ENCODE data around the gene KLHL6.
A peak's percentile ranks its signal among the peaks of the same experiment; 100 is the strongest.
"Not testable (repeated sequence)": the region's sequence is repeated elsewhere in the genome, so short reads cannot be mapped to it uniquely, and the experiment has no call there.

The KLHL6 gene

DNA sequence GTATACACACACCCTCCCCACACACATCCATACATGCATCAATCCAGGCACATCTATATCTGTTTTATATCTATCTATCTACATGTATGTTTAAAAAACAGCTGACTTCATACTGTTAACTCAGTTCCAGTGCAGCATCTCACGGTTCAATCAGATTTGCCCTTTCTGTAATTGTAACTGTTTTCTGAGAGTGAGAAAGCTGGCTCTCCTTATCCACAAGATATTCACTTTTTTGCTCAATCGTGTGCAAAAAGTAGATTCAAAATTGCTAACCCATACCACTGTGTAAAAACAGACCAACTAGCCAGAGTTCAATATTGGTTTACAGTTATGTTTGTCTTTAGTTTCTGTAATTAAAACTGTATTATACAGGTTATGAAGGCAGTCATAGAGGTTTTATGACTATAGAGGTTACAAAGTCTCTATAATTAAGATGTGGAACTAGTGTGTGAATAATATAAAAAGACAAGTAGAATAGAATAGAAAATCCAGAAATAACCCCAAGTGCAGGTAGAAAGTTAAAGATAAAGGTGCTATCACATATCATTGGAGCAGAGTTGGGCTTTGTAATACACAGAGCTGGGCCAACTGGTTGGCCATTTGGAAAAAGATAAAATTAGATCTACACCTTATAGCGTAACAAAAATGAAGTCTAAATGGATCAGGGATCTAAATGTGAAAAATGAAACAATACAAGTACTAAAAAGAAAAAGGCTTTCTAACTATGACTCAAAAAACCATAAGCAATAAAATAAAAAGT is 107.0 kb downstream of the KLHL6 start:
- no peak for DNase-seq (ENCODE audit: low read depth)

DNA sequence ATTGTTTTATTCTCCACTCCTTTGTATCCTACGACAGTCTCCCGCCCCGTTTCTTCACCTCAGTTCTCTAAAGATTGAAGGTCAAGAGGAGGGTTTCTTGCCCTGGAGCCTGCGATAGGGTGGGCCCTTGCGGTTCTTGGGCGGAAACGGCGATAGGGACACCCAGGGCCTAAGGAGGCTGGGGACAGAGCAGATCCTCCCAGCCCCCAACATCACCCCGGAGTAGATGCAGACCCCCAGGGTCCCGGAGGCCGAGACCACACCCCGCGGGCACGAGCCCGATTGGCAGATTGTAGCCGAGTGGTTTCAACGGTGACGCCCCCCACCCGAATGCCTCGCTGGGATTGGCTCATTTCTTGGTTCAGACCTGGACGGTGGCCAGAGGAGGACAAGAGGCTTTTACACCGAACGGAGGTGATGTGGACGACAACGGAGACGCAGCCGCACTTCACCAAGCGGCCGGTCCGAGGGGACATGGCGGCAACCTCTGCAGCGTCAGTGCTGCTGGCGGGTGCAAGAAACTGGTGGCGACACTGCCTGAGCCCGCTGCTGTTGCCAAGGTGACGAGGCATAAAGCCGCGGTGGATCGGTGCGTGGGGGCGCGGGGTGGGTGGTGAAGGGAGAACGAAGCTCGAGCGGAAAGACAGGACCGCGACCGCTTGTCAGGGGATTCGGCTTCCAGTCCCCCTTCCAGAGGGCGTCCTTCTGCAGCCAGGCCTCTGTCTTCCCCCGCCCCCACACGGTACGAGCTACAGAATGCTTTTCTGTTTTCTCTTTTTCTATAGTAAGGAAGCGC is 108.1 kb downstream of the KLHL6 start:
- DNase-seq (ENCODE audit: low read depth), result peak; percentile 34

DNA sequence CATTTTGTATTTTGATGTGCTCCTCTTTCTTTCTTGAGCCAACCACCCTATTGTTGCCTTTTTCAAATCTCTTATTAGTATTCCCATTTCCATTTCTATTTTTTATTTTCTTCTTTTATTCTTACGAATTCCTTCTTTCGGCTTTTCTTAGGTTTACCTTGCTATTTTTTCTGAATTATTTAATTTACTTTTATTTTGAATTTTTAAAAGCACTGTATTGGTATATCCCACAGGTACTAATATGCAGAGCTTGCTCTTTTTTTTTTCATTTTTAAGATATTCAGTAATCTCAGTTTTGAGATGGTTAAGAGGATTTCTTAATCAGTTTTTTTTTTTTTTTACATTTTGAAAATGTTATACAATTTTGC is 108.7 kb downstream of the KLHL6 start:
- no peak for DNase-seq (ENCODE audit: low read depth)

DNA sequence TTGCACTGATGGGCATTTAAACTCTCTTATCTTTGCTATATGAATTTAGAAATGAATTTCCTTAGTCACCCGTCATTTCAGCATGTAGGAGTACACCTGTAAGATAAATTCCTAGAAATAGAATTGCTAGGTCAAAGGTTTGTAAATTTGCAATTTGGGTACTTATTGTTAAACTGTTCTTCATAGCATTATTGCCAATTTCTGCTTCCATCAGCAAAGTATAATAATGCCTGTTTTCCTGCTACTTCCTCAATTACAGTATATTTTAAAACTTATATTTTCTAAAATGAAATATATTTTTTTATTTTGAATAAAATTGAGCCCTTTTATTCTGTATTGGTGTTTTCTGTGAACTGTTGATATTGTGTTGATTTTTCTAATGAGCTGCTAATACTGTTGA is 110.8 kb downstream of the KLHL6 start:
- no peak for DNase-seq (ENCODE audit: low read depth)

DNA sequence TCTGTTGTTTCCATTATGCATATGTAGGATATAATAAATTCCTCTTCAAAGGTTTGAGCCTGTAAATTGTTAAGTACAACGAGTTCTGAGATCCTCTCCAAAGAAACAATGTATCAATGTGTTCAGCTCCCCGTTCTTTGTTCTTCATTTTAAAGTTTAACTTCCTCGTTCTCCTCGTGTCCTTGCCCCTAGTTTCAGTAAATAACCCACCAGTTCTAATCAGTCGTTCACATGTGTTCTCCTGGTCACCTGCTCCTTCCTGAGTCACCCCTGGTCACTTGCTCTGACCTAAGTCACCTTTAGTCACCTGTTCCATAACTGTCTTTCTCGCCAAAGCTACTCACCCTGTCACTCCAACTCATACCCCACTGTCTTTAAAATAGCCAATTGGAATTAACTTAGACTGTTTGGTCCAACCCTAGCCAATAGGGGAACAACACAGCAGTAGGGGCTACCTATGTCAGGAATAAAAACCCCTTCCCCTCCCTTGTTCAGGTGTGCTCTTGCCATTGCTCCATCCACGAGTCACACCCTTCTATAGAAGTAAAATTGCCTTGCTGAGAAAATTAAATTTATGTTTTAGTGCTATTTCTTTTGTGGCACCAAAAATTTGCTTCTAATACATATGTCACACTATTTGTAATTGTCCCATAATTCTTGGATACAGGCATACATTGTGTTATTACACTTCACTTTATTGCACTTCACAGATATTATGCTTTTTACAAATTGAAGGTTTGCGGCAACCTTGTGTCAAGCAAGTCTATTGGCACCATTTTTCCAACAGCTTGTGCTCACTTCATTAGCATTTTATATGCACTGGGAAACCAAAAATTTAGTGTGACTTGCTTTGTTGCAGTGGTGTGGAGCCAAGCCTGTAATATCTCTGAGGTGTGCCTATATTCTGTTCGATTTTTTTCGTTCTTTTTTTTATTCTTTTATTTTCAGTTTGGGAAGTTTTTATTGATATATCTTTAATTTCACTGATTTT is 111.8 kb downstream of the KLHL6 start:
- no peak for DNase-seq (ENCODE audit: low read depth)

DNA sequence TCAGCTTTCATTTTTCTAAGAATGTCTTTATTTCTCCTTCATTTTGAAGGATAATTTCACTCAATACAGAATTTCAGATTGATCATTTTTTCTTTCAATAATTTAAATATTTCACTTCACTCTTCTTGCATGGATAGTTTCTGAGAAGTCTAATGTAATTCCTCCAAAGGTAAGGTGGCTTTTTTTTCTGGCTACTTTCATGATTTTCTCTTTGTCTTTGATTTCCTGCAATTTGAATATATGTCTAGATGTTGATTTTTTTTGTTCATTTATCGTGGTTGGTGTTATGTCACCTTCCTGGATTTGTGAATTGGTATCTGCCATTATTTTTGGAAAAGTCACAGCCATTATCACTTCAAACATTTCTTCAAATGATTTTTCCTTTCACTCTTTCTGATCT is 112.5 kb downstream of the KLHL6 start:
- DNase-seq (ENCODE audit: low read depth), result no peak

DNA sequence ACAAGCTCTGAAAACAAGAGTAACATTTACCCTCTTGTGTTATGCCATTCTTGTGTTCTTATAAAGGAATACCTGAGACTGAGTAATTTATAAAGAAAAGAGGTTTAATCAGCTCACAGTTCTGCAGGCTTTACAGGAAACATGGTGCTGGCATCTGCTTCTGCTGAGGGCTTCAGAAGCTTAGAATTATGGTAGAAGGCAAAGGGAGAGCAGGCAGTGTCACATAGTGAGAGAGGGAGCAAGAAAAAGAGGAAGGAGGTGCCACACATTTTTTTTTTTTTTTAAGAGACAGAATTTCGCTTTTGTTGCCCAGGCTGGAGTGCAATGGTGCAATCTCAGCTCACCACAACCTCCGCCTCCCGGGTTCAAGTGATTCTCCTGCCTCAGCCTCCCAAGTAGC is 115.0 kb downstream of the KLHL6 start:
- not testable (repeated sequence) for DNase-seq (ENCODE audit: low read depth)

DNA sequence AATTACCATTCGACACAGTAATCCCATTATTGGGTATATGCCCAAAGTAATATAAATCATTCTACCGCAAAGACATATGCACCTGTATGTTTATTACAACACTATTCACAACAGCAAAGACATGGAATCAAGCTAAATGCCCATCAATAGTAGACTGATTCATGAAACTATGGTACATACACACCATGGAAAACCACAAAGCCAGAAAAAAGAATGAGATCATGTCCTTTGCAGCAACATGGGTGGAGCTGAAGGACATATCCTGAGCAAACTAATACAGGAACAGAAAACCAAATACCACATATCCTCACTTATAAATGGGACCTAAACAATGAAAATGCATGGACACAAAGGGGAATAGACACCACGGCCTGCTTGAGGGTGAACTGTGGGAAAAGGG is 116.0 kb downstream of the KLHL6 start:
- DNase-seq (ENCODE audit: low read depth), result no peak

DNA sequence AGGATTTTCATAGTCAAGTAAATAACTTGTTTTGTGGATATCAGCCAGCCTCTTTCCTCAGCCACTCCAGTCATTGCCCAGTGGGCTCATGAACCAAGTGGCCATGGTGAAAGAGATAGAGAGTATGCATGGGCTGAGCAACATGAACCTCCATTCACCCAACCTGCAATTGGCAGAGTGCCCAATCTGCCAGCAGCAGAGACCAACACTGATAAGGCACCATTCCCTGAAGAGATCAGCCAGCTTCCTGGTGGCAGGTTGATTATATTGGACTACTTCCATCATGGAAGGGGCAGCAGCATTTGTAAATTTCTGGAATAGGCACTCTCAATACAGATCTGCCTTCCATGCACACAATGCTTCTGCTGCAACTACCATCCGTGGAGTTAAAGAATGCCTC is 116.8 kb downstream of the KLHL6 start:
- DNase-seq (ENCODE audit: low read depth), result no peak

DNA sequence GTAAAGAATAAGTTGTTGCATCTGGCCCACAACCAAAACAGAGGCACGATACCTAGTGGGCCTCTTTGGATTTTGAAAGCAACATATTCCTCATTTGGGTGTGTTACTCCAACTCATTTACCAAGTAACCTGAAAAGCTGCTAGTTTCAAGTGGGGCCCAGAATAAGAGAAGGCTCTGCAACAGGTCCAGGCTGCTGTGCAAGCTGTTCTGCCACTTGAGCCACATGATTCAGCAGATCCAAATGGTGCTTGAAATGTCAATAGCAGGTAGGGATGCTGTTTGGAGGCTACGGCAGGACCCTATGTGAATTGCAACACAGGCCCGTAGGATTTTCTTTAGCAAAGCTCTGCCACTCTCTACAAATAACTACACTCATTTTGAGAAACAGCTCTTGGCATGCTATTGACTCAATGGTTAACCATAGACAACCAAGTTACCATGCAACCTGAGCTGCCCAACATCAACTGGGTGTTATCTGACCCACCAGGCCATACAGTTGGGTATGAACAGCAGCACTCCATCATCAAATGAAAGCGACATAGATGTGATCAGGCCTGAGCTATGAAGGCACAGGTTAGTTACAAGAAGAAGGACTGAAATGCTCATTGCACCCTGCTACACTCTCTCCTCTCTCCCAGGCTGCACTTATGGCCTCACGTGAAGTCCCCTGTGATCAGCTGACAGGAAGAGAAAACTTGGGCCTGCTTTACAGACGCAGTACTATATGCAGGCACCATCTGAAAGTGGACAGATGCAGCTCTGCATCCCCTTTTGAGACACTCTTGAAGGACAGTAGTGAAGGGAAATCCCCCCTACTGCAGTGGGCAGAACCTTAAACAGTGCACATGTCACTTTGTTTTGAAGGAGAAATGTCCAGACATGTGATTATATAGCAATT is 117.6 kb downstream of the KLHL6 start:
- no peak for DNase-seq (ENCODE audit: low read depth)

Measured in stromal cell of bone marrow (primary cell).